SK-N-SH (cell line): ENCODE results near the gene OAS2.

Experiments
- CTCF ChIP-seq: fragments of 200-600 bp; sonication (generic); IDR thresholded peaks from 2 replicates; pipeline ENCODE4 v1.6.1; 2017; ENCODE audit warnings: antibody characterized with exemption, mild to moderate bottlenecking, moderate library complexity
- GABPA ChIP-seq: IDR thresholded peaks from 2 replicates; pipeline ENCODE4 v1.4.0; 2012; ENCODE audit warnings: low read depth, mild to moderate bottlenecking
- MAX ChIP-seq: IDR thresholded peaks from 2 replicates; pipeline ENCODE4 v1.4.0; 2012; ENCODE audit warnings: low read depth
- SMC3 ChIP-seq: IDR thresholded peaks from 2 replicates; pipeline ENCODE4 v1.6.1; 2012; ENCODE audit warnings: low read depth, low read length, improper control_type of control experiment
- TEAD4 ChIP-seq: IDR thresholded peaks from 2 replicates; pipeline ENCODE4 v1.4.0; 2012; ENCODE audit warnings: mild to moderate bottlenecking, borderline replicate concordance; ENCODE audit not compliant: insufficient read depth
- TF ChIP-seq, protein P1 (sequence below): IDR thresholded peaks from 2 replicates; pipeline ENCODE4 v1.4.0; 2012; ENCODE audit warnings: low read depth, borderline replicate concordance
- TF ChIP-seq, protein P2 (sequence below): fragments of 150-350 bp; IDR thresholded peaks from 2 replicates; pipeline ENCODE4 v1.6.1; 2017; ENCODE audit warnings: antibody characterized with exemption, low read length, low read depth, borderline replicate concordance
- TF ChIP-seq, protein P3 (sequence below): IDR thresholded peaks from 2 replicates; pipeline ENCODE4 v1.6.1; 2012; ENCODE audit warnings: mild to moderate bottlenecking, low read depth, low read length, moderate library complexity

- TF ChIP-seq TEAD4 = no peak
- TF ChIP-seq MAX = no peak
- no peak for TF ChIP-seq CTCF
- TF ChIP-seq, protein P1, sequence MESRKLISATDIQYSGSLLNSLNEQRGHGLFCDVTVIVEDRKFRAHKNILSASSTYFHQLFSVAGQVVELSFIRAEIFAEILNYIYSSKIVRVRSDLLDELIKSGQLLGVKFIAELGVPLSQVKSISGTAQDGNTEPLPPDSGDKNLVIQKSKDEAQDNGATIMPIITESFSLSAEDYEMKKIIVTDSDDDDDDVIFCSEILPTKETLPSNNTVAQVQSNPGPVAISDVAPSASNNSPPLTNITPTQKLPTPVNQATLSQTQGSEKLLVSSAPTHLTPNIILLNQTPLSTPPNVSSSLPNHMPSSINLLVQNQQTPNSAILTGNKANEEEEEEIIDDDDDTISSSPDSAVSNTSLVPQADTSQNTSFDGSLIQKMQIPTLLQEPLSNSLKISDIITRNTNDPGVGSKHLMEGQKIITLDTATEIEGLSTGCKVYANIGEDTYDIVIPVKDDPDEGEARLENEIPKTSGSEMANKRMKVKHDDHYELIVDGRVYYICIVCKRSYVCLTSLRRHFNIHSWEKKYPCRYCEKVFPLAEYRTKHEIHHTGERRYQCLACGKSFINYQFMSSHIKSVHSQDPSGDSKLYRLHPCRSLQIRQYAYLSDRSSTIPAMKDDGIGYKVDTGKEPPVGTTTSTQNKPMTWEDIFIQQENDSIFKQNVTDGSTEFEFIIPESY = no peak
- TF ChIP-seq, protein P2, sequence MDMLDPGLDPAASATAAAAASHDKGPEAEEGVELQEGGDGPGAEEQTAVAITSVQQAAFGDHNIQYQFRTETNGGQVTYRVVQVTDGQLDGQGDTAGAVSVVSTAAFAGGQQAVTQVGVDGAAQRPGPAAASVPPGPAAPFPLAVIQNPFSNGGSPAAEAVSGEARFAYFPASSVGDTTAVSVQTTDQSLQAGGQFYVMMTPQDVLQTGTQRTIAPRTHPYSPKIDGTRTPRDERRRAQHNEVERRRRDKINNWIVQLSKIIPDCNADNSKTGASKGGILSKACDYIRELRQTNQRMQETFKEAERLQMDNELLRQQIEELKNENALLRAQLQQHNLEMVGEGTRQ = no peak
- TF ChIP-seq GABPA = no peak
- TF ChIP-seq, protein P3, sequence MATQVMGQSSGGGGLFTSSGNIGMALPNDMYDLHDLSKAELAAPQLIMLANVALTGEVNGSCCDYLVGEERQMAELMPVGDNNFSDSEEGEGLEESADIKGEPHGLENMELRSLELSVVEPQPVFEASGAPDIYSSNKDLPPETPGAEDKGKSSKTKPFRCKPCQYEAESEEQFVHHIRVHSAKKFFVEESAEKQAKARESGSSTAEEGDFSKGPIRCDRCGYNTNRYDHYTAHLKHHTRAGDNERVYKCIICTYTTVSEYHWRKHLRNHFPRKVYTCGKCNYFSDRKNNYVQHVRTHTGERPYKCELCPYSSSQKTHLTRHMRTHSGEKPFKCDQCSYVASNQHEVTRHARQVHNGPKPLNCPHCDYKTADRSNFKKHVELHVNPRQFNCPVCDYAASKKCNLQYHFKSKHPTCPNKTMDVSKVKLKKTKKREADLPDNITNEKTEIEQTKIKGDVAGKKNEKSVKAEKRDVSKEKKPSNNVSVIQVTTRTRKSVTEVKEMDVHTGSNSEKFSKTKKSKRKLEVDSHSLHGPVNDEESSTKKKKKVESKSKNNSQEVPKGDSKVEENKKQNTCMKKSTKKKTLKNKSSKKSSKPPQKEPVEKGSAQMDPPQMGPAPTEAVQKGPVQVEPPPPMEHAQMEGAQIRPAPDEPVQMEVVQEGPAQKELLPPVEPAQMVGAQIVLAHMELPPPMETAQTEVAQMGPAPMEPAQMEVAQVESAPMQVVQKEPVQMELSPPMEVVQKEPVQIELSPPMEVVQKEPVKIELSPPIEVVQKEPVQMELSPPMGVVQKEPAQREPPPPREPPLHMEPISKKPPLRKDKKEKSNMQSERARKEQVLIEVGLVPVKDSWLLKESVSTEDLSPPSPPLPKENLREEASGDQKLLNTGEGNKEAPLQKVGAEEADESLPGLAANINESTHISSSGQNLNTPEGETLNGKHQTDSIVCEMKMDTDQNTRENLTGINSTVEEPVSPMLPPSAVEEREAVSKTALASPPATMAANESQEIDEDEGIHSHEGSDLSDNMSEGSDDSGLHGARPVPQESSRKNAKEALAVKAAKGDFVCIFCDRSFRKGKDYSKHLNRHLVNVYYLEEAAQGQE = no peak
- TF ChIP-seq SMC3 = no peak
Observed at GRCh38 chr12:112973011-112973735, 5.1 kb upstream of the OAS2 start.
